ENCODE data around the gene CYGB.

Gene CYGB

GRCh38 chr17:76538941-76539570 is 1.5 kb upstream of the CYGB start:
- Mint-ChIP-seq H3K4me3 (peak overlapping the region; percentile 68), H3K27me3 (ENCODE audit: low read depth, poor library complexity) (peaks cover 77% of the 10 kb centered on the region), H3K9me3 (no peaks in the 10 kb centered on the region), H3K4me1 (peaks cover 69% of the 10 kb centered on the region), H3K36me3 (ENCODE audit: low read depth) (no peaks in the 10 kb centered on the region), H3K27ac (no peak overlapping the region)
- TF ChIP-seq, protein P1, sequence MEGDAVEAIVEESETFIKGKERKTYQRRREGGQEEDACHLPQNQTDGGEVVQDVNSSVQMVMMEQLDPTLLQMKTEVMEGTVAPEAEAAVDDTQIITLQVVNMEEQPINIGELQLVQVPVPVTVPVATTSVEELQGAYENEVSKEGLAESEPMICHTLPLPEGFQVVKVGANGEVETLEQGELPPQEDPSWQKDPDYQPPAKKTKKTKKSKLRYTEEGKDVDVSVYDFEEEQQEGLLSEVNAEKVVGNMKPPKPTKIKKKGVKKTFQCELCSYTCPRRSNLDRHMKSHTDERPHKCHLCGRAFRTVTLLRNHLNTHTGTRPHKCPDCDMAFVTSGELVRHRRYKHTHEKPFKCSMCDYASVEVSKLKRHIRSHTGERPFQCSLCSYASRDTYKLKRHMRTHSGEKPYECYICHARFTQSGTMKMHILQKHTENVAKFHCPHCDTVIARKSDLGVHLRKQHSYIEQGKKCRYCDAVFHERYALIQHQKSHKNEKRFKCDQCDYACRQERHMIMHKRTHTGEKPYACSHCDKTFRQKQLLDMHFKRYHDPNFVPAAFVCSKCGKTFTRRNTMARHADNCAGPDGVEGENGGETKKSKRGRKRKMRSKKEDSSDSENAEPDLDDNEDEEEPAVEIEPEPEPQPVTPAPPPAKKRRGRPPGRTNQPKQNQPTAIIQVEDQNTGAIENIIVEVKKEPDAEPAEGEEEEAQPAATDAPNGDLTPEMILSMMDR (IDR thresholded peaks at IDR 0.05): no peak
- DNase-seq: no peak

DNA sequence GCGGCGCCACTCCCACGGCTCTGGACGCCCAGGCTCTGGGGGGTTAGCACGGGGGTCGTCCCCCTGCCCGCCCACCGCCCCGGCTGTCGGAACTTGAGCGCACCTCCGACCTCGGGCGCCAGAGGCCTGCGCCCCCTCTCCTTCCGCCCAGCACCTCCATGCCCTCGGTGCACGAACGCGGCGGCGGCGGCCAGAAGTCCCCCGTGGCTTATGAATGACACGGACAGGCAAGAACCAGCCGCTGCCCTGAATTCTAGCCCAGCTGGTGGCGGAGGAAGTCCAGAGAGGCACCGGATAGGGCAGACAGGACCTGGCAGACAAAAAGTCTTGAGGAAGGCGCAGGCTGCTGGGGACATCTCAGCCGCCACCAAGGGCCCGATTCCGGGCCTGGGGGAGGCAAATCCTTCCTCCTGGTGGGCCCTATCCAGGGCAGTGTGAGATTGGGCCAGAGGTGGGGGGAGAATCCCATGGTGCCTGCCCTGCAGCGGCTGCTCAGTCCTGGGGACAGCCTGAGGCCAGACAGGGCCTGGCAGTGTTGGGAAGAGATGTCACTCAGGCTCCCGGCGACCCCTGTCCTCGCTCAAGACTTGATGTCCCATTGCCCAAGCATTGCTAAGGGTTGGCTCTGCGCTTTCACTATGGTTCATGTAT is 897 bp upstream of the CYGB start:
- Mint-ChIP-seq H3K9me3 (no peaks in the 10 kb centered on the region), H3K4me3 (peak overlapping the region; percentile 68), H3K4me1 (peaks cover 63% of the 10 kb centered on the region), H3K27me3 (ENCODE audit: low read depth, poor library complexity) (peaks cover 71% of the 10 kb centered on the region), H3K36me3 (ENCODE audit: low read depth) (no peaks in the 10 kb centered on the region), H3K27ac (no peak overlapping the region)
- TF ChIP-seq, protein P1 (IDR thresholded peaks at IDR 0.05): no peak
- peak; percentile 36 for DNase-seq

DNA sequence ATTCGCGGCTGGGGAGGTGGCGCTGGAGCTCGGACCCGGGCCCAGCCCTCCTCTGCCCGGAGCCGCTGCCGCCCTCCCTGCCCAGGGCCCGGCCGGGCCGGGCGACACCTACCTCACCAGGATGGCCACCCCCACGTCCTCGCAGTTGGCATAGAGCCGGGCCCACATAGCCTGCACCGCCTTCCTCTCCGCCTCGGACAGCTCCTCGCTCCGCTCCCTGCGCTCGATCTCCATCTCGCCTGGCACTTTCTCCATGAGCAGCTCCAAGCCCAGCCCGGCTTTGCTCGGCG is 276 bp downstream of the CYGB start:
- DNase-seq: no peak
- H3K27ac Mint-ChIP-seq: no peak overlapping the region
- H3K4me3 Mint-ChIP-seq: peak overlapping the region; percentile 67
- TF ChIP-seq, protein P1 (IDR thresholded peaks at IDR 0.05): no peak
- H3K4me1 Mint-ChIP-seq: peaks cover 61% of the 10 kb centered on the region
- H3K27me3 Mint-ChIP-seq (ENCODE audit: low read depth, poor library complexity): peaks cover 67% of the 10 kb centered on the region
- no peaks in the 10 kb centered on the region for H3K36me3 Mint-ChIP-seq (ENCODE audit: low read depth)
- H3K9me3 Mint-ChIP-seq: no peaks in the 10 kb centered on the region

DNA sequence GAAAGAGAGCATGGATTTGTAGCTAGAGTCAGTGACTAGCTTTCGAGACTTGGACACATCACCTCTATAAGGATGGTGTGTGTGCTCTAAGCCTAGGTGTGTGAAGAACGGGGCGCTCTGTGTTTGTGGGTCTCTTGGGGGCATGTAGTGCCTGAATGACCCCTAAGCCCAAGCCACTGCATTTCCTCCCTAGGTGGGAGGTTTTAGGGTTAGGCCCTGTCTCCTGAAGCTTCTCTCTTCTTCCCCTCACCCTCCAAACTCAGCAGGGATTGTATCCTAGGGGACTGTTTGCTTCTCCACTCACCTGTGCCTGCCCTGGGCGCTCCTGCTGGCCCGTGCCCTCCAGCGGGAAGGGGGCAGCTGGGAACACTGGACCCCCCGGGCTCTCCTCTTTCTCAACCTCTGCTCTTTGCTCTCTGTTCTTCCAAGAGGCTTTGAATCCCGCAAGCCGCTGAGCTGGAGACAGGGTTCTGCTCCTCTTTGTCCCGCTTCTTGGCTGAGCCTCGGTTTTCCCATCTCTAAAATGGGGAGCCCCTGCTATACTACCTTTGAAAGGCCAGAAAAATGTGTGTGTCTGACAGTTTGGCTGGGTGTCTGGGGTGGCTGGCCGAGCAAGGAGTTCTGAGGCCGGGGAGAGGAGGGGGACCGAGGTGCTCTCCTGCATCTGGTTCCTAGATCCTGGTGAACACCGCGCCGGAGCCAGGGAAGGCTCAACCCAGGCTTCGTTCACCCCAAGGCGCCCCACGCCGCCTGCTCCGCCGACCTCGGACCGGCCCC is 810 bp downstream of the CYGB start:
- Mint-ChIP-seq H3K27me3 (ENCODE audit: low read depth, poor library complexity) (peaks cover 66% of the 10 kb centered on the region), H3K36me3 (ENCODE audit: low read depth) (no peaks in the 10 kb centered on the region), H3K4me1 (peaks cover 61% of the 10 kb centered on the region), H3K4me3 (peak overlapping the region; percentile 56), H3K27ac (no peak overlapping the region), H3K9me3 (no peaks in the 10 kb centered on the region)
- no peak for DNase-seq
- TF ChIP-seq, protein P1 (IDR thresholded peaks at IDR 0.05): no peak

DNA sequence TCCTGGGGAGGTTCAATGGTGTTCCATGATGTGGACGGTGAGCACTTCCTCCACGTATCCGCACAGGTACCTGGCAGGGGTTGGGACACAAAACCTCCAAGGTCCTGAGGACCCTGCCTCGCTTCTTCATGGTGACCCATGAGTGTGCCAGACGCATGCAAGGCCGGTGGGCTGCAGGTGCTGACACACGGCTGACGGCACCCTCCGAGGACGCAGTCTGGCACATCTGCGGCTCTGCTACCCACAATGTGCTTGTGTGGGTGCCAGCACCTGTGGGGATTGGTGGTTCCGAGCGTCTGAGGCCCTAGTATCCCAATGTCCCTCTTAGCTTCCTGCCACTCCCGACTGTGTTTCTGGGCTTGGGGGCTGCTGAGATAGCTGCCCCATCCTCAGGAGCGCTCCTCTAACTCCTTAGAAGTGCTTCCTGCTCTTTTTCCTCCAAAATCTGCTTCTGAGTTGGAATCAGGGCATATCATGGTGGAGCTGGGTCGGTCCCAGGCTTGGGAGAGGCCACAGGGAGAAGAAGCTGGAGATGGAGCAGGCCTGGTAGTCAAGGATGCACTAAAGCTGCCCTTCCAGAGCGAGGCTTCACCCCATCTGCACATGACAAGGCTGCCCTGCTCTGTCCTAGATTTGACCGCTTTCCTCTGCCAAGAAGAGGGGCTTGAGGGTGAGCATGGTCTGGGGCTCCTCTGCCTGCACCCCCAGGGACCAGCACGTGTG is 1.6 kb downstream of the CYGB start:
- H3K4me1 Mint-ChIP-seq: peaks cover 58% of the 10 kb centered on the region

More for the DNA sequence above, 1.6 kb downstream of the CYGB start:
- DNase-seq: no peak
- no peaks in the 10 kb centered on the region for H3K9me3 Mint-ChIP-seq
- peaks cover 61% of the 10 kb centered on the region for H3K27me3 Mint-ChIP-seq (ENCODE audit: low read depth, poor library complexity)
- peak overlapping the region; percentile 44 for H3K4me3 Mint-ChIP-seq
- H3K27ac Mint-ChIP-seq: no peak overlapping the region
- no peaks in the 10 kb centered on the region for H3K36me3 Mint-ChIP-seq (ENCODE audit: low read depth)
- TF ChIP-seq, protein P1 (IDR thresholded peaks at IDR 0.05): no peak
